Ishikawa (cell line): ENCODE measurements around the gene KLRC4.

ENCODE experiments used
- CEBPB ChIP-seq: IDR thresholded peaks from 2 replicates; pipeline ENCODE4 v1.6.1; 2012
- EGR1 ChIP-seq: IDR thresholded peaks from 2 replicates; pipeline ENCODE4 v1.6.1; 2012
- EP300 ChIP-seq: IDR thresholded peaks from 2 replicates; pipeline ENCODE4 v1.6.1; 2012; ENCODE audit warnings: borderline replicate concordance
- FOXM1 ChIP-seq: IDR thresholded peaks from 2 replicates; pipeline ENCODE4 v1.6.1; 2012; ENCODE audit warnings: low read depth, borderline replicate concordance
- NFIC ChIP-seq: IDR thresholded peaks from 2 replicates; pipeline ENCODE4 v1.6.1; 2012
- RAD21 ChIP-seq: IDR thresholded peaks from 2 replicates; pipeline ENCODE4 v1.6.1; 2012; ENCODE audit warnings: low read depth
- TAF1 ChIP-seq: IDR thresholded peaks from 2 replicates; pipeline ENCODE4 v1.6.1; 2012; ENCODE audit warnings: low read depth, mild to moderate bottlenecking
- TEAD4 ChIP-seq: IDR thresholded peaks from 2 replicates; pipeline ENCODE4 v1.6.1; 2012
- YY1 ChIP-seq: IDR thresholded peaks from 2 replicates; pipeline ENCODE4 v1.6.1; 2012; ENCODE audit warnings: low read depth
- ZBTB7A ChIP-seq: IDR thresholded peaks from 2 replicates; pipeline ENCODE4 v1.6.1; 2012; ENCODE audit warnings: low read depth
- TF ChIP-seq, protein P1 (sequence below): IDR thresholded peaks from 2 replicates; pipeline ENCODE4 v1.6.1; 2012
- TF ChIP-seq, protein P2 (sequence below): IDR thresholded peaks from 2 replicates; pipeline ENCODE4 v1.6.1; 2012; ENCODE audit warnings: low read depth, mild to moderate bottlenecking
- TF ChIP-seq, protein P3 (sequence below): IDR thresholded peaks from 2 replicates; pipeline ENCODE4 v1.6.1; 2012

DNA sequence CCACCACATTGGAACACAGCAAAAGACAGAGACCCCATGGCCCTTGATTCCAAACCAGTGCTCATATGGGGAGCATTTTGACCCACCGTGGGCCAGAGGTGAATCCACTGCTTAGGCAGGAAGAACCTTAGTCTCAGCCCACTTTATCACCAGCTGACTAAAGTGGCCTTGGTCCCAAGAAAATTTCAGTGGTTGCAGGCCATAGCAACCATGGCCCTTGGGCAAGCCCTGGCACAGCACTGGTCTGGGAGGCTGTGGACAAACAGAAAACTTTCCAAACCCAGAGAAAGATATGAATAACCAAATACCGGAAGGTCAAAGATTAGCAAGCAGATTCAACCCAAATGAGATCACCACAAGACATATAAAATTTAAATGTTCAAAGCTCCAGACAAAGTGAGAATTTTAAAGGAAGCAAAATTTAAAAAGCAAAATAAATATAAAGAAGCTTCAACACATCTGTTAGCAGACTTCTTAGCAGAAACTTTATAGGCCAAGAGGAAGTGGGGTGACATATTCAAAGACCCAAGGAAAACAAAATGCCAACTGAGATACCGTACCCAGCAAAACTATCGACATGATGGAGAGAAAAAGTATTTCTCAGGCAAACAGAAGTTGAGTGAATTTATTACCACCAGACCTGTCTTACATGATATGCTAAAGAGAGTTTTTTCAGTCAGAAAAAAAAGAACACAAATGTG, 27.5 kb downstream of the KLRC4 start:
- TF ChIP-seq RAD21 (no peak), FOXM1 (no peak), TAF1 (no peak), EP300 (no peak), ZBTB7A (no peak), YY1 (no peak), EGR1 (no peak), CEBPB (no peak), TEAD4 (no peak), NFIC (no peak)
- TF ChIP-seq, protein P1, sequence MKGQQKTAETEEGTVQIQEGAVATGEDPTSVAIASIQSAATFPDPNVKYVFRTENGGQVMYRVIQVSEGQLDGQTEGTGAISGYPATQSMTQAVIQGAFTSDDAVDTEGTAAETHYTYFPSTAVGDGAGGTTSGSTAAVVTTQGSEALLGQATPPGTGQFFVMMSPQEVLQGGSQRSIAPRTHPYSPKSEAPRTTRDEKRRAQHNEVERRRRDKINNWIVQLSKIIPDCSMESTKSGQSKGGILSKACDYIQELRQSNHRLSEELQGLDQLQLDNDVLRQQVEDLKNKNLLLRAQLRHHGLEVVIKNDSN = no peak
- TF ChIP-seq, protein P2, sequence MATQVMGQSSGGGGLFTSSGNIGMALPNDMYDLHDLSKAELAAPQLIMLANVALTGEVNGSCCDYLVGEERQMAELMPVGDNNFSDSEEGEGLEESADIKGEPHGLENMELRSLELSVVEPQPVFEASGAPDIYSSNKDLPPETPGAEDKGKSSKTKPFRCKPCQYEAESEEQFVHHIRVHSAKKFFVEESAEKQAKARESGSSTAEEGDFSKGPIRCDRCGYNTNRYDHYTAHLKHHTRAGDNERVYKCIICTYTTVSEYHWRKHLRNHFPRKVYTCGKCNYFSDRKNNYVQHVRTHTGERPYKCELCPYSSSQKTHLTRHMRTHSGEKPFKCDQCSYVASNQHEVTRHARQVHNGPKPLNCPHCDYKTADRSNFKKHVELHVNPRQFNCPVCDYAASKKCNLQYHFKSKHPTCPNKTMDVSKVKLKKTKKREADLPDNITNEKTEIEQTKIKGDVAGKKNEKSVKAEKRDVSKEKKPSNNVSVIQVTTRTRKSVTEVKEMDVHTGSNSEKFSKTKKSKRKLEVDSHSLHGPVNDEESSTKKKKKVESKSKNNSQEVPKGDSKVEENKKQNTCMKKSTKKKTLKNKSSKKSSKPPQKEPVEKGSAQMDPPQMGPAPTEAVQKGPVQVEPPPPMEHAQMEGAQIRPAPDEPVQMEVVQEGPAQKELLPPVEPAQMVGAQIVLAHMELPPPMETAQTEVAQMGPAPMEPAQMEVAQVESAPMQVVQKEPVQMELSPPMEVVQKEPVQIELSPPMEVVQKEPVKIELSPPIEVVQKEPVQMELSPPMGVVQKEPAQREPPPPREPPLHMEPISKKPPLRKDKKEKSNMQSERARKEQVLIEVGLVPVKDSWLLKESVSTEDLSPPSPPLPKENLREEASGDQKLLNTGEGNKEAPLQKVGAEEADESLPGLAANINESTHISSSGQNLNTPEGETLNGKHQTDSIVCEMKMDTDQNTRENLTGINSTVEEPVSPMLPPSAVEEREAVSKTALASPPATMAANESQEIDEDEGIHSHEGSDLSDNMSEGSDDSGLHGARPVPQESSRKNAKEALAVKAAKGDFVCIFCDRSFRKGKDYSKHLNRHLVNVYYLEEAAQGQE = no peak
- TF ChIP-seq, protein P3, sequence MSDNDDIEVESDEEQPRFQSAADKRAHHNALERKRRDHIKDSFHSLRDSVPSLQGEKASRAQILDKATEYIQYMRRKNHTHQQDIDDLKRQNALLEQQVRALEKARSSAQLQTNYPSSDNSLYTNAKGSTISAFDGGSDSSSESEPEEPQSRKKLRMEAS = no peak
